ENCODE results near the gene TUT4. TPM values are rescaled to one million over a fixed set of nuclear protein-coding genes. Genes with fewer than 3 reads are reported as not detected.

The TUT4 gene
- total RNA-seq, 1 experiment from 2014 or later = 71.2 TPM

DNA sequence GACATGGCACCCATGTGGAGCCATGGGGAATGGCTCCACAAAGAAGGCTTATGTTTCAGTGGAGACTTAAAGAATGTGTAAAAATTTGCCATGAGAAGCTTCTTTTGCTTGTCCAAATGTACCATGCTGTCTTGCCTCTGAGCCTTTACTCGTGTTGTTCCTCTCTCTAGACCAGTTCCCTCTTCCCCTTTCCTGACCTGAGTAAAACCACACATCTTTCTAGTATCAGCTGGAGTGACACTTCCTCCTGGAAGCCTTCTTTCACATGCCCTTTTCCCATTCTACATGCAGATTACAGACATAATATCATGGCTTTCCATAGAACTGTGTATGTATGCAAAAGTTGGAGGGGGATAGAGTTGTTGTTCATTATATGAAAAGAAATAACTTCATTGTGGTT is 35.6 kb upstream of the TUT4 start:
- H3K4me1 ChIP-seq (ENCODE audit: insufficient read depth, low read length, poor library complexity, severe bottlenecking) = no peaks in the 10 kb centered on the region
- TF ChIP-seq, protein P1, sequence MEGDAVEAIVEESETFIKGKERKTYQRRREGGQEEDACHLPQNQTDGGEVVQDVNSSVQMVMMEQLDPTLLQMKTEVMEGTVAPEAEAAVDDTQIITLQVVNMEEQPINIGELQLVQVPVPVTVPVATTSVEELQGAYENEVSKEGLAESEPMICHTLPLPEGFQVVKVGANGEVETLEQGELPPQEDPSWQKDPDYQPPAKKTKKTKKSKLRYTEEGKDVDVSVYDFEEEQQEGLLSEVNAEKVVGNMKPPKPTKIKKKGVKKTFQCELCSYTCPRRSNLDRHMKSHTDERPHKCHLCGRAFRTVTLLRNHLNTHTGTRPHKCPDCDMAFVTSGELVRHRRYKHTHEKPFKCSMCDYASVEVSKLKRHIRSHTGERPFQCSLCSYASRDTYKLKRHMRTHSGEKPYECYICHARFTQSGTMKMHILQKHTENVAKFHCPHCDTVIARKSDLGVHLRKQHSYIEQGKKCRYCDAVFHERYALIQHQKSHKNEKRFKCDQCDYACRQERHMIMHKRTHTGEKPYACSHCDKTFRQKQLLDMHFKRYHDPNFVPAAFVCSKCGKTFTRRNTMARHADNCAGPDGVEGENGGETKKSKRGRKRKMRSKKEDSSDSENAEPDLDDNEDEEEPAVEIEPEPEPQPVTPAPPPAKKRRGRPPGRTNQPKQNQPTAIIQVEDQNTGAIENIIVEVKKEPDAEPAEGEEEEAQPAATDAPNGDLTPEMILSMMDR (conservative IDR thresholded peaks at IDR 0.05; ENCODE audit: low read depth, low read length) = no peak
- no peak for TF ChIP-seq EZH2 (IDR thresholded peaks at IDR 0.05; ENCODE audit: borderline replicate concordance, low read depth, low read length, poor library complexity, severe bottlenecking)
- ChIA-PET POLR2A (ENCODE audit: low non-redundant PET) (no interaction called here), CTCF (no interaction called here)
- DNase-seq (ENCODE audit: low spot score) = no peak
- no TSS peak for BruUV-seq (replicated peaks)
- H3K36me3 ChIP-seq (ENCODE audit: insufficient read depth, low read length, poor library complexity, severe bottlenecking) = no peaks in the 10 kb centered on the region
- no peaks in the 10 kb centered on the region for H3K27me3 ChIP-seq (replicated peaks; ENCODE audit: insufficient read depth, low read depth, low read length, poor library complexity)
- intact Hi-C loops (cut with micrococcal nuclease; ENCODE audit: unreplicated experiment) = no loop called here
- no peak overlapping the region for H3K4me3 ChIP-seq (ENCODE audit: low read depth, low read length, poor library complexity, severe bottlenecking)
- no peaks in the 10 kb centered on the region for H3K9me3 ChIP-seq (ENCODE audit: low read depth, low read length, poor library complexity, severe bottlenecking)
- no peak overlapping the region for H3K27ac ChIP-seq (ENCODE audit: low read depth, low read length, poor library complexity, severe bottlenecking)

DNA sequence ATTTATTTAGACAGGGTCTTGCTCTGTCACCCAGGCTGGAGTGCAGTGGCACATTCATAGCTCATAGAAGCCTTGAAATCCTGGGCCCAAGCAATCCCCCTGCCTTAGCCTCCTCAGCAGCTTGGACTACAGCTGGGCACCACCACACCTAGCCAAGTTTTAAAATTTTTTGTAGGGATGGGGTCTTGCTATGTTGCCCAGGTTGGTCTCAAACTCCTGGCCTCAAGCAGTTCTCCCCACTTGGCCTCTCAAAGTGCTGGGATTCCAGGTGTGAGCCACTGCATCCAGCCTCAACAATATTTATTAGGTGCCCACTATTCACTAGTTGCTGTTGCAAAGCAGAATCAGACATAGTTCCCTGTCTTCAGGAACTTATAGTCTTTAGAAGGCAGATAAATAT is 35.1 kb upstream of the TUT4 start:
- DNase-seq (ENCODE audit: low spot score) = no peak
- BruUV-seq (replicated peaks) = no TSS peak

DNA sequence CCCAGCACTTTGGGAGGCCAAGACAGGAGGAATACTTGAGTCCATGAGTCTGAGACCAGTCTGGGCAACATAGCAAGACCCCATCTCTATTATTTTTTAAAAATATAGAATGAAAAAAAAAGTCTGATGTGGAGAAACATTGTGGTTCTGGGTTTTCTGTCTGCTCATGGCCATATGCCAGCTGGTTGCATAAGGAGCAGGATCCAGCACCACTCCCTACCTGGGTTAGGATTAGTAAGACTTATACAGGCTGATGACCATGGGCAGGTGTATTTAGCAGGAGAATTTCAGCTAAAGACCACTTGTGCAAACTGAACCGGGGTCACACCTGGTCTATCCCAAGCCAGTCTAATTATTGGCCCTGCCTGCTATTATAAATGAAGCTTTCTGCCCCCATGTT is 32.6 kb upstream of the TUT4 start:
- TF ChIP-seq EZH2 (IDR thresholded peaks at IDR 0.05; ENCODE audit: borderline replicate concordance, low read depth, low read length, poor library complexity, severe bottlenecking) = no peak
- TF ChIP-seq, protein P1 (conservative IDR thresholded peaks at IDR 0.05; ENCODE audit: low read depth, low read length) = no peak
- ChIA-PET POLR2A (ENCODE audit: low non-redundant PET) (no interaction called here), CTCF (interaction anchor here (0.6 kb wide), 1 partner anchor 9 kb away, joined by 3 read pairs; no protein-coding TSS in a partner anchor)
- intact Hi-C loops (cut with micrococcal nuclease; ENCODE audit: unreplicated experiment) = no loop called here
- H3K4me3 ChIP-seq (ENCODE audit: low read depth, low read length, poor library complexity, severe bottlenecking) = no peak overlapping the region
- no peaks in the 10 kb centered on the region for H3K9me3 ChIP-seq (ENCODE audit: low read depth, low read length, poor library complexity, severe bottlenecking)
- DNase-seq (ENCODE audit: low spot score) = no peak
- no TSS peak for BruUV-seq (replicated peaks)
- H3K4me1 ChIP-seq (ENCODE audit: insufficient read depth, low read length, poor library complexity, severe bottlenecking) = no peaks in the 10 kb centered on the region
- H3K27ac ChIP-seq (ENCODE audit: low read depth, low read length, poor library complexity, severe bottlenecking) = no peak overlapping the region
- H3K27me3 ChIP-seq (replicated peaks; ENCODE audit: insufficient read depth, low read depth, low read length, poor library complexity) = no peaks in the 10 kb centered on the region
- H3K36me3 ChIP-seq (ENCODE audit: insufficient read depth, low read length, poor library complexity, severe bottlenecking) = no peaks in the 10 kb centered on the region

More for the DNA sequence above, 35.1 kb upstream of the TUT4 start:
- H3K4me1 ChIP-seq (ENCODE audit: insufficient read depth, low read length, poor library complexity, severe bottlenecking) = no peaks in the 10 kb centered on the region
- no peaks in the 10 kb centered on the region for H3K27me3 ChIP-seq (replicated peaks; ENCODE audit: insufficient read depth, low read depth, low read length, poor library complexity)
- H3K36me3 ChIP-seq (ENCODE audit: insufficient read depth, low read length, poor library complexity, severe bottlenecking) = no peaks in the 10 kb centered on the region
- ChIA-PET CTCF (no interaction called here), POLR2A (ENCODE audit: low non-redundant PET) (no interaction called here)
- H3K27ac ChIP-seq (ENCODE audit: low read depth, low read length, poor library complexity, severe bottlenecking) = no peak overlapping the region
- intact Hi-C loops (cut with micrococcal nuclease; ENCODE audit: unreplicated experiment) = no loop called here
- H3K4me3 ChIP-seq (ENCODE audit: low read depth, low read length, poor library complexity, severe bottlenecking) = no peak overlapping the region
- H3K9me3 ChIP-seq (ENCODE audit: low read depth, low read length, poor library complexity, severe bottlenecking) = no peaks in the 10 kb centered on the region
- TF ChIP-seq, protein P1 (conservative IDR thresholded peaks at IDR 0.05; ENCODE audit: low read depth, low read length) = no peak
- TF ChIP-seq EZH2 (IDR thresholded peaks at IDR 0.05; ENCODE audit: borderline replicate concordance, low read depth, low read length, poor library complexity, severe bottlenecking) = no peak
